ENCODE measurements around the gene INPP5A. TPM values are rescaled to one million over a fixed set of nuclear protein-coding genes. Genes with fewer than 3 reads are reported as not detected.

INPP5A gene
- total and polyA plus RNA-seq, 4 donors: 37.7 to 112 (median 54.9) TPM

- intact Hi-C loops (cut with DNase I): loop anchor here (5.0 kb wide), 2 partner anchors 41 to 96 kb away; no protein-coding TSS in a partner anchor
- H3K4me1 ChIP-seq (ENCODE audit: control insufficient read depth in 1 of 2, insufficient read depth in 2 of 2, low read length in 2 of 2): no peaks in the 10 kb centered on the region
- no peaks in the 10 kb centered on the region for H3K36me3 ChIP-seq (ENCODE audit: control insufficient read depth in 1 of 2, insufficient read depth in 2 of 2, low read length in 1 of 2)
- H3K9me3 ChIP-seq (ENCODE audit: control insufficient read depth, low read length): no peaks in the 10 kb centered on the region
- 39 to 48% methylated on average over 21 of the region's 21 CpGs for WGBS, 2 donors
- peak overlapping the region; percentile 20 to 53 for H3K4me3 ChIP-seq (ENCODE audit: low read length in 2 of 2)
- DNase-seq (peak; percentile 49 to 77), ATAC-seq (ENCODE audit: low FRiP score) (no peak)
- H3K27ac ChIP-seq (ENCODE audit: low read depth in 1 of 2, low read length in 2 of 2): peak overlapping the region in 1 of 2 donors; percentile 37
- no peaks in the 10 kb centered on the region for H3K27me3 ChIP-seq (ENCODE audit: control insufficient read depth in 1 of 2, insufficient read depth in 2 of 2, low read length in 1 of 2)
Measured at GRCh38 chr10:132536241-132536876, 1.2 kb upstream of the INPP5A start.

DNA sequence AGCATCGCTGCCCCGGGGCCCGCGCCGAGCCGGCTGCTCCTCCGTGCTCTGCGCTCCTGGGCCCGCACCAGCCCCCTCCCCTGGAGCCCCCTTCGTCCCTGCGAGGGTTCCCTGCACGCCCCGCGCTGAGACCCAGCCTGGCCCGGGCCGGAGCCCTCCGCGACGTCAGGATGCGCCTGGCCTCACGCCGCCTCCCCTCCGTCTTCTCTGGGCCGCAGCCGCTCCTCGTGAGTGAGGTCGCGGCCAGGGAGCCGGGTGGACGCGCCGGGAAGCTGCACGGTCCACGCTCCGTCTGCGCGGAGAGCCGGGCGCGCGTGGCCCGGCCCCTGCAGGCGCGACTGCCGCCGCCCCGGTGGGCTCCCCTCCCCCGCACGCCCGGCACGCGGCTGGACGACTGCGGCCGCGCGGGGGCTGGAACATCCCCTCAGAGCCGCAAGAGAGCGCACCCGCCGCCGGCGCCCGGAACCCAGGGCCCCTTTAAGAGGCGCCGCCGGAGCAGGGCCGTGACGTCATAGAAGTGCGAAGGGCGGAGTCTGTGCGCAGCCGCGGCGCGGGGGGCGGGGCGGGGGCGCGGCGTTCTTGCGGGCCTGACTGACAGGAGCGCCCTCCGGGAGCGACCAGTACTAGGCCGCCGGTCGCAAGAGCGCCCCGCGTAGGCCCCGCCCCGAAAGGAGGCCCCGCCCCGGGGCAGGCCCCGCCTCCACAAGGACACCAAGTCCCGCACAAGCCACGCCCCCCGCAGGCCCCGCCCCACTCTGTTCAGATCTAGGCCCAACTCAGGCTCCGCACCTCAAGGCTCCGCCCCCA is 507 bp upstream of the INPP5A start:
- Histone ChIP-seq H3K36me3 (ENCODE audit: control insufficient read depth in 1 of 2, insufficient read depth in 2 of 2, low read length in 1 of 2) (no peaks in the 10 kb centered on the region), H3K9me3 (ENCODE audit: control insufficient read depth, low read length) (no peaks in the 10 kb centered on the region), H3K27ac (ENCODE audit: low read depth in 1 of 2, low read length in 2 of 2) (peak overlapping the region in 1 of 2 donors; percentile 37), H3K4me3 (ENCODE audit: low read length in 2 of 2) (peak overlapping the region; percentile 20 to 53), H3K27me3 (ENCODE audit: control insufficient read depth in 1 of 2, insufficient read depth in 2 of 2, low read length in 1 of 2) (no peaks in the 10 kb centered on the region), H3K4me1 (ENCODE audit: control insufficient read depth in 1 of 2, insufficient read depth in 2 of 2, low read length in 2 of 2) (no peaks in the 10 kb centered on the region)
- intact Hi-C loops (cut with DNase I): loop anchor here (1.0 to 5.0 kb wide), 3 partner anchors 20 to 95 kb away; no protein-coding TSS in a partner anchor
- peak; percentile 98 for ATAC-seq (ENCODE audit: low FRiP score)
- 0 to 1% methylated on average over 59 to 102 of the region's 102 CpGs for WGBS, 2 donors
- DNase-seq: peak; percentile 100

GRCh38 chr10:132538031-132538789 is 623 bp downstream of the INPP5A start:
- Histone ChIP-seq H3K9me3 (ENCODE audit: control insufficient read depth, low read length) (no peaks in the 10 kb centered on the region), H3K27ac (ENCODE audit: low read depth in 1 of 2, low read length in 2 of 2) (peak overlapping the region; percentile 72), H3K27me3 (ENCODE audit: control insufficient read depth in 1 of 2, insufficient read depth in 2 of 2, low read length in 1 of 2) (no peaks in the 10 kb centered on the region), H3K4me1 (ENCODE audit: control insufficient read depth in 1 of 2, insufficient read depth in 2 of 2, low read length in 2 of 2) (no peaks in the 10 kb centered on the region), H3K4me3 (ENCODE audit: low read length in 2 of 2) (peak overlapping the region; percentile 67 to 81), H3K36me3 (ENCODE audit: control insufficient read depth in 1 of 2, insufficient read depth in 2 of 2, low read length in 1 of 2) (no peaks in the 10 kb centered on the region)
- intact Hi-C loops (cut with DNase I): loop anchor here (5.0 kb wide), 2 partner anchors 39 to 94 kb away; no protein-coding TSS in a partner anchor
- ATAC-seq (ENCODE audit: low FRiP score): no peak
- DNase-seq: peak; percentile 64 to 79
- WGBS, 2 donors: 2 to 6% methylated on average over 24 to 42 of the region's 42 CpGs

DNA sequence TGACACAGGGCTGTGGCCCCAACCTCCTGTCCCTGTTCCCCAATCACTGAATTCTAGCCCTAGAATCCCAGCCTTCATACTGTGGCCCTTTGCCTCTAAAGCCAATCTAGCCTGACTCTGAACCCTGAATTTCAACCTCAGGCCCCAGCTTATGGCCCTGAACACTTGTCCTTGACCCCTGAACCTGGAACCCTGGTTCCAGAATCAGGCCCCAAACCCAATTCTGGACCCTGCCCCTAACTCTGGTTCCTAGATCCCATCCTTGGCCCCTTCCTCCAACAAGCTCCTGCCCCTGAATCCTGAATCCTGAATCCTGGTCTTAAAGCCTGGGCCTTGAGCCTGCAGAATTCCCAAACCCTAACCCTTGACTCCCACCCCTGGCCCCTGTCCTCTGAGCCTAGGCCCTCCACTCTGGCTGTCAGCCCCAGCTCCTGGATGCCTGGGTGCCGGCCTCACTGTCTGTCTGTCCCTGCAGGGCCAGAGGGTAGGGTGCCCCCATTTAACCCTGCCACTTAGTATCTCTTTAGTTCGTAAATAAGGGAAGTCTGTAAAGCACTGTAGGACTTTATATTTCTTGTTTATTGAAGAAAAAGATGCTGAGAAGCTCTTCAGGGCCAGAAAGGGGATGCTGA is 1.3 kb downstream of the INPP5A start:
- H3K4me3 ChIP-seq (ENCODE audit: low read length in 2 of 2): peak overlapping the region; percentile 67 to 81
- no peaks in the 10 kb centered on the region for H3K4me1 ChIP-seq (ENCODE audit: control insufficient read depth in 1 of 2, insufficient read depth in 2 of 2, low read length in 2 of 2)
- no peaks in the 10 kb centered on the region for H3K27me3 ChIP-seq (ENCODE audit: control insufficient read depth in 1 of 2, insufficient read depth in 2 of 2, low read length in 1 of 2)
- DNase-seq (peak in 1 of 2 donors; percentile 55), ATAC-seq (ENCODE audit: low FRiP score) (no peak)
- H3K36me3 ChIP-seq (ENCODE audit: control insufficient read depth in 1 of 2, insufficient read depth in 2 of 2, low read length in 1 of 2): no peaks in the 10 kb centered on the region
- H3K27ac ChIP-seq (ENCODE audit: low read depth in 1 of 2, low read length in 2 of 2): peak overlapping the region in 1 of 2 donors; percentile 72
- WGBS, 2 donors: 7 to 8% methylated on average over 2 of the region's 2 CpGs
- intact Hi-C loops (cut with DNase I): loop anchor here (5.0 kb wide), 2 partner anchors 38 to 93 kb away; no protein-coding TSS in a partner anchor
- no peaks in the 10 kb centered on the region for H3K9me3 ChIP-seq (ENCODE audit: control insufficient read depth, low read length)

DNA sequence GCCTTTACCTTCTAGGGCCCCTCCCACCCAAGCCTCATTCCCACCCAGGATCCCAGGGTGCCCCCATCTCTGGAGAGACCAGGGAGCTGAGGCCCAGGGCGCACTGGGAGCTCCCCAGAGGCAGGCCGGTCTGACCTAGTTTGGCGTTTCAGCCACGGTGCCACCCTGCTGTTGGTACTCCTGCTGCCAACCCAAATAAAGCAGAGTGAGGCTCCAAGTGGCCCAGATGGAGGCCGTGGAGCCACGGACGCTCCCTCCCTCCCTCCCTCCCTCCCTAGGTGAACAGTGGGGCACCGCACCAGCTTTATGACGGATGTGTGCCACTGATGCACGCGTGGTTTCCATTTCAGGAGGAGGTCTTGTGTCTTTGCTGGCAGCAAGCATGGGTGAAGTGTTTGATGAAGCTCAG is 1.8 kb downstream of the INPP5A start:
- DNase-seq (peak; percentile 73 to 86), ATAC-seq (ENCODE audit: low FRiP score) (no peak)
- Histone ChIP-seq H3K4me1 (ENCODE audit: control insufficient read depth in 1 of 2, insufficient read depth in 2 of 2, low read length in 2 of 2) (no peaks in the 10 kb centered on the region), H3K27me3 (ENCODE audit: control insufficient read depth in 1 of 2, insufficient read depth in 2 of 2, low read length in 1 of 2) (no peaks in the 10 kb centered on the region), H3K4me3 (ENCODE audit: low read length in 2 of 2) (peak overlapping the region; percentile 14 to 67), H3K27ac (ENCODE audit: low read depth in 1 of 2, low read length in 2 of 2) (peak overlapping the region in 1 of 2 donors; percentile 33), H3K36me3 (ENCODE audit: control insufficient read depth in 1 of 2, insufficient read depth in 2 of 2, low read length in 1 of 2) (no peaks in the 10 kb centered on the region), H3K9me3 (ENCODE audit: control insufficient read depth, low read length) (no peaks in the 10 kb centered on the region)
- intact Hi-C loops (cut with DNase I): loop anchor here (5.0 kb wide), 2 partner anchors 38 to 93 kb away; no protein-coding TSS in a partner anchor
- WGBS, 2 donors: 3 to 5% methylated on average over 11 of the region's 11 CpGs

- peak in 1 of 2 donors; percentile 33 for DNase-seq
- Histone ChIP-seq H3K27me3 (ENCODE audit: control insufficient read depth in 1 of 2, insufficient read depth in 2 of 2, low read length in 1 of 2) (no peaks in the 10 kb centered on the region), H3K4me3 (ENCODE audit: low read length in 2 of 2) (peak overlapping the region in 1 of 2 donors; percentile 14), H3K27ac (ENCODE audit: low read depth in 1 of 2, low read length in 2 of 2) (no peak overlapping the region), H3K9me3 (ENCODE audit: control insufficient read depth, low read length) (no peaks in the 10 kb centered on the region), H3K4me1 (ENCODE audit: control insufficient read depth in 1 of 2, insufficient read depth in 2 of 2, low read length in 2 of 2) (no peaks in the 10 kb centered on the region), H3K36me3 (ENCODE audit: control insufficient read depth in 1 of 2, insufficient read depth in 2 of 2, low read length in 1 of 2) (no peaks in the 10 kb centered on the region)
- no peak for ATAC-seq (ENCODE audit: low FRiP score)
- 2 to 7% methylated on average over 5 of the region's 5 CpGs for WGBS, 2 donors
- intact Hi-C loops (cut with DNase I): loop anchor here (5.0 kb wide), 2 partner anchors 37 to 92 kb away; no protein-coding TSS in a partner anchor
Measured at GRCh38 chr10:132539894-132540293, 2.3 kb downstream of the INPP5A start.

- Histone ChIP-seq H3K9me3 (ENCODE audit: control insufficient read depth, low read length) (no peaks in the 10 kb centered on the region), H3K4me1 (ENCODE audit: control insufficient read depth in 1 of 2, insufficient read depth in 2 of 2, low read length in 2 of 2) (no peaks in the 10 kb centered on the region), H3K27me3 (ENCODE audit: control insufficient read depth in 1 of 2, insufficient read depth in 2 of 2, low read length in 1 of 2) (no peaks in the 10 kb centered on the region), H3K27ac (ENCODE audit: low read depth in 1 of 2, low read length in 2 of 2) (no peak overlapping the region), H3K36me3 (ENCODE audit: control insufficient read depth in 1 of 2, insufficient read depth in 2 of 2, low read length in 1 of 2) (no peaks in the 10 kb centered on the region), H3K4me3 (ENCODE audit: low read length in 2 of 2) (no peak overlapping the region)
- intact Hi-C loops (cut with DNase I): no loop called here
- DNase-seq (peak; percentile 49 to 75), ATAC-seq (ENCODE audit: low FRiP score) (no peak)
- WGBS, 2 donors: 11 to 18% methylated on average over 12 of the region's 12 CpGs
Measured at GRCh38 chr10:132540456-132540855, 2.9 kb downstream of the INPP5A start.

GRCh38 chr10:132541129-132541528 is 3.5 kb downstream of the INPP5A start:
- Histone ChIP-seq H3K36me3 (ENCODE audit: control insufficient read depth in 1 of 2, insufficient read depth in 2 of 2, low read length in 1 of 2) (no peaks in the 10 kb centered on the region), H3K4me1 (ENCODE audit: control insufficient read depth in 1 of 2, insufficient read depth in 2 of 2, low read length in 2 of 2) (no peaks in the 10 kb centered on the region), H3K9me3 (ENCODE audit: control insufficient read depth, low read length) (no peaks in the 10 kb centered on the region), H3K27ac (ENCODE audit: low read depth in 1 of 2, low read length in 2 of 2) (no peak overlapping the region), H3K4me3 (ENCODE audit: low read length in 2 of 2) (no peak overlapping the region), H3K27me3 (ENCODE audit: control insufficient read depth in 1 of 2, insufficient read depth in 2 of 2, low read length in 1 of 2) (no peaks in the 10 kb centered on the region)
- DNase-seq (peak in 1 of 2 donors; percentile 62), ATAC-seq (ENCODE audit: low FRiP score) (no peak)
- intact Hi-C loops (cut with DNase I): no loop called here
- 85 to 89% methylated on average over 11 of the region's 11 CpGs for WGBS, 2 donors

Data from aorta (tissue), 5 donors.